HG03108 (cell line): ENCODE measurements around the gene SCN3B.

Experiments used
- ATAC-seq: cut with Tn5 transposase; IDR thresholded peaks from one replicate; pipeline ENCODE4 v1.9.1; 2021; ENCODE audit warnings: moderate library complexity; ENCODE audit not compliant: unreplicated experiment

SCN3B gene, protein sequence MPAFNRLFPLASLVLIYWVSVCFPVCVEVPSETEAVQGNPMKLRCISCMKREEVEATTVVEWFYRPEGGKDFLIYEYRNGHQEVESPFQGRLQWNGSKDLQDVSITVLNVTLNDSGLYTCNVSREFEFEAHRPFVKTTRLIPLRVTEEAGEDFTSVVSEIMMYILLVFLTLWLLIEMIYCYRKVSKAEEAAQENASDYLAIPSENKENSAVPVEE

GRCh38 chr11:123654566-123655081, at the start of gene SCN3B:
SCN3B (minus strand) TSS chr11:123654624; CDS start chr11:123653801, 823 bp downstream.
- no peak for ATAC-seq

GRCh38 chr11:123702696-123703095, 48.3 kb upstream of the SCN3B start:
- no peak for ATAC-seq

DNA sequence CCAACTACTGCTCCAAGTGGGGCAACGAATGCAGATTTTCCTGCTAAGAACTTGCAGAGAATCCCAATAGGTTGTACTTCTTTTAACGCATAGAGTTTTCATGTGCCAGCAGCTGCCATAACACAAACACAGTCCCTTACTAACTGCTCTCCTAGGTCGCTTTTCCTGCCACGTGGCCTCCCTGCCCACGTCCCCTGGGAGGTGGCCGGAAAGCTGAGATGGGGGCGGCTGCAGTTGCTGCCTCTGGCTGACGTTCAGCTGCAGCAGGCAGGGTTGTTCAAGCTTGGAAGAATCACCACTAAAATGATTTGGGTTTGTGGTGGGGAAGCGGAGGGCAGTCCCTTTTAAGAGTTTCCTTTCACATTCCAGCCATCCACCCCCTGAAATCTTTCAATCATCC, 47.7 kb upstream of the SCN3B start:
- no peak for ATAC-seq

- no peak for ATAC-seq
Measured at GRCh38 chr11:123700772-123701171, 46.3 kb upstream of the SCN3B start.

DNA sequence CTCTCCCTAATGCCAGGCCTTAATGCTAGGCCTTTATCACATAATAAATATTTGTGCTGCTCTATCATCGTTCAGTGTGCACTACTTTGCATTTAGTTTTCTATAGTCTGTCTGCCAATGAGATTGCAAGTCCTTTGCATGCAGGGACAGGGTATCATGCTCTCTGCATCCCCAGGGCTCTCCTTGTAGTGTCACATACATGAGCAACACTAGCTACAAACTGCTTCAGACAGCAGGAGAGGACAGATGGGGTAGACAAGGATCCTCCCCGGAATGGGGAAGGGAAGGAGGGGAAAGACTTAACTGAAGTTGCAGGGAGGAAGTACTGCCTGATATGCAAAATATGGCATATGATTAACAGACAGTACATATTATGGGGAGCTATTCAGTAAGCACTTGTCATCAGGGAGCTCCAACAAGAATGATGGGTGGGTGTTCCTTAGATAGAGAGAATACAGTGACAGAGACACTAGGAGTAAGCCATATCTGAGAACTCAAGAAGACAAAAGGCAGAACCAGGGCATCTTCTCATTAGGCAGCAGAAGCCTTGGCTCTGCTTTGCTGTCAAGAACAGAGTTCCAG, 44.2 kb upstream of the SCN3B start:
- no peak for ATAC-seq

GRCh38 chr11:123696183-123696582, 41.8 kb upstream of the SCN3B start:
- ATAC-seq, result no peak

GRCh38 chr11:123695231-123695630, 40.8 kb upstream of the SCN3B start:
- no peak for ATAC-seq

DNA sequence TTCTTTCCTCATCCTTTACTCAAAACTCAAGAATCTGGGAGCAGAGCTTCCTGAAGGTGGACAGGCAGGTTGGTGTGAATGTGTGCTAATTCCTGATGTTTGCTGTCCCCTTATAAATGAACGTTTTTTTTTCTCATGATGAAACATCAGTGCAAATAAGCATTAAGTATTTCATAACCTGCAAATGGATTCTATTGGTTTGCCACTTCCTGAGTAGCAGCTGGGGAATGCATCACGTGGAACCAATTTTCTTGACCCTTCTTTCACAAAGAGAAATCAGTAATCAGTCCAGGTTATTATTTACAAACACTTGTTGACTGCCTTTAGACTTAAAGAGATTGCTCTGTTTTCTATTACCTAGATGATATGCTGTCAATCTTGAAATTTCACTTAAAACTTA, 40.1 kb upstream of the SCN3B start:
- ATAC-seq, result no peak

DNA sequence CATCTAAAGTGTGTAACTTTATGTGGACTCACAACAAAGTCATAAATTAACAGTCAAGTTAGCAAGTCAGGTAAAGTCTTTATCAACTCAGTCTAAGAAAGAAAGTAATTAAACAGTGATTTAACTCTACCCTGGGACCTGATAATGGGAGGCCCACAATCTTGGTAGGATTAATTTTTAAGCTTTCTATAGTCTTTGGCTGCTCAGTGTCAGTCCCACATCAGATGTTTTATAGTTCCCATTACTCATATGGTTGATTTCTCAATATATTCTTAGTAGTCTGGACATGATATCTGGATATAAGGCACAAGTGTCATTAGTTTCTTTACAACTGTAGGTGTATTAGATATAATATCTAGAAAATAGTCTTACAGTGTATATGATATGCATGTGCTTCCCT, 38.5 kb upstream of the SCN3B start:
- no peak for ATAC-seq

- ATAC-seq, result no peak
Measured at GRCh38 chr11:123690485-123690884, 36.1 kb upstream of the SCN3B start.

- ATAC-seq, result no peak
Measured at GRCh38 chr11:123684601-123685000, 30.2 kb upstream of the SCN3B start.

- no peak for ATAC-seq
Measured at GRCh38 chr11:123683428-123684170, 29.2 kb upstream of the SCN3B start.

DNA sequence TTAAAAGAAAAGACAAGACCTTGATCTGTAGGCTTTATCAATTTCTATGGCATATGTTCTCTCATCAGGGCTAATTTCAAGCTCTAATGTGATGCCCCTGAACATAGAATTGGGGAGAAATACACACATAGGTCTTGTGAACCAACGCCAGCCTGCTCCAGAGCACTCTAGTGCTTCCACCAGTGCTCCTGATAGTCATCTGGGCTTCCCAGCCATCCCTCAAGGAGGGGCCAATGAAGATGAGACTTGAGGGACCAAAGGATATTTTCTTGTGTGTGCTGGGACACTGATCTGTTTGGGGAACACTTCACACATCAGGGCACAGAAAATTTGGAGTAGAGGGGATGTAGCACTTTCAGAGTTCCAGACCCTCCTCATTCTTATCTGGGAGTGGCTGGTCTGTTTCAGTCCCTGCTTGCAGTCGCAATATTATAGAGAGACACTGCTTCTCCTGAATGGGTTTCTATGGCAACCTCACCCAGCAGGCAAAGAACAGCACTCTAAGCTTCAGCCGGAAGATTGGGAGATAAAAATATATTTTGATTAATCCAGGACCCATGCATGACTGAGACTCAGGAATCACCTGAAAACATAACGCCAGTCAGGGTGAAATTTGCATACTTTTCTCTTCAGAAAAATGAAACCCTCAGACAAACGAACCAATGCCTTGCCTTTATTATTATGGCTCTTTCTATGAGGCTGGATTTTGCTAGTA, 28.4 kb upstream of the SCN3B start:
- ATAC-seq, result no peak

DNA sequence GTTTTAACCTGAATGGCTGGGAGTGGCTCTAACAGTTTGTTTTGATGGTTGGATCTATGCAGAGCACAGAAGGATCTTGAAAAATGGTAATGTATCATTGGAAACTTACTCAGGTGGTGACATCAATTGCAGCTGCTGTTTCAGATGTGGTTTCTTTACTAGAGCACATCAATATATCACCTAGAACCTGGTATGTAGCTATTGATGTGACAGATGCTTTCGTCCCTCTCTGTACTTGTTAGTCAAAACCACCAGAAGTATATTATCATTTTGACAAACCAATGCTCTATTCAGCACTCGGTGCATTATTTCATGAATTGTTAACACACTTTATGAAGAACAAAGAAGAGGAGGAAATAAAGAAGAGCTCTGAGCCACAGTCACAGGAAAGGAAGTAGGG, 26.6 kb upstream of the SCN3B start:
- ATAC-seq, result no peak

DNA sequence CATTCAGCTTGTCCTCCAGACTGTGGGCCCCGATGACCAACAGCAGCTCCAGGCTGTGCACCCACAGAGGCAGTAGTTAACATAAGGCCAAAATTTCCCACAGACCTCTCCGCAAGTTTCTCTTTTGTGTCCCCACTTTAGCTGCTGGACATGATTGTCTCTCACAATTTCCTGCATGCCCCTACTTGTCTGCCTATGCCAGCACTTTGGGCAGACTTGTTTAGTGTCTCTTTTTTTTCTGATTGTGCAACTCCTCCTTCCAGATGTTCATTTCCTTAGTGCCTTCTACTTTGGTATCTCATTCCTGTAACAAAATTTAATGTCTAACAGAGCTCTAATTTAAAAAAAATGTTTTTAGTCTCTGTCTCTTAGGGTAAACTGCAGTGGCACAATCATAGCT, 23.8 kb upstream of the SCN3B start:
- ATAC-seq, result no peak

DNA sequence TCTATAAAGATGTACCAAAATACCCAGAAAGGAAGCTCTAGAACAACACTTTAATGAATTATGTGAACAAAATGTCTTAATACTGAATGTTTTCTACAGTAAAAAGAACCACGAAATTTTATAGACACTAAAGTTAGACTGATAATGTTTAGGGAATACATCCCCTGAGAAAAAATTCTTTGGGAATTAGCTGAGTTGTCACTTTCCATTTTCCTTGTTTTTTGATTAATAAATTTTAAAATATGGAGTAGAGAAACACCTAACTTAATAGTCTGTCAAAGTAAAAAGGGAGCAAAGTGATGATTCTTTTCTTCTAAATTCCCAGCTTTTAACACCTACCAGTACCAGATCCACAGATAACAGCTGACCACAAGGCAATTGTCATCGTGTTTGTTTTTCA, 23.1 kb upstream of the SCN3B start:
- ATAC-seq, result no peak

DNA sequence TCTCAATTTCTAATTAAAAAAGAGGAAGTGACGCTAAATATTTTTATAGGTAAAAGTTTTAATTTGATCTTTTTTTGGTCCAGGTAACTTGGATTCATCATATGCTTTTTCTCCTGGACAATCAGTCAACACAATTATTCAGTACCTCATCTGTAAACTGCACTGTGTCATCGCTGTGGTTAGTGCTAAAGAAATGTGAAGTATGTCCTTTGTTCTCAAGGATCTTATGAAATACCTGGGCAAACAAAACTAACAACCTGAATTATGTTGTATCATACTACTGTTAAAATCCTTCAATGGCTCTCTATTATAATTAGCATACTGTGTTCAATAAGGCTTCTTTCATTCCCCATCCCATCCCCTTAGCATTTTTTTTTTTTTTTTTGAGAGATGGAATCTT, 19.9 kb upstream of the SCN3B start:
- no peak for ATAC-seq

DNA sequence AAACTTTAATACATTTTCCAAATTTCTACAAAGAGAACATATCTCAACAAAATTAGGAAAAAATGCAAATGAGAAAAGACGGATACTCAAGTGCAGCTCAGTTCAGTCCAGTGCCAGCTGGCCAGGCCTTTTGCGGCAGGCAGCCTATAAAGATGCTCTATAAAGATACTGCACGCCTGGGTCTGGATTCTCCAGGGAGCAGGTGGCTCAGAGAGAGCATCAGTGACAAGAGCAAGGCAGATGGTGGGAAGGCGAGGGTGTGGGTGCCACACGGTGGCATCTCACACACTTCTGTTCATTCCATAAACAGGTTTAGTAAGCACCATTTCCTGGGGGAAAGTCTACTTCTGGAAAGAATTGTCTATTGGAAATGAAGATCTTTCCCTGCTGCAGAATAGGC, 18.1 kb upstream of the SCN3B start:
- no peak for ATAC-seq

DNA sequence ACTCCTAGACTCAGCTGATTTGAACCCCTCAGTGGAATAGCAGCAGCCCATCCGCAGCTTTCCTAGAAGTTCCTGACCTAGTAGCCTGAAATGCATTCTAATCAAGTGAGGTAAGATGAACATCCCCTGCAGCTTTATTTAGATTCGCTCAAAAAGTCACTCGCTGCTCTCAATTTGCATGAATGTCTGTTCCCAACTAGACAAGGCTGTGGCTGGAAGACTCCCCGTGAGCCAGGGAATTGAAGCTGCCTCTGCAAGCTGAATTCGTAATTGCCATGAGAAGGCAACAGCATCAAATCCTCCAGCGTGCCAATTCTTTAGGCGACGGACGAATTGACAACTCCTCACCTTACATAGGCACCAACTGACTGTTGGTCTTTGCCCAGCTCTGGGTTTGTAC, 17.1 kb upstream of the SCN3B start:
- ATAC-seq, result no peak

DNA sequence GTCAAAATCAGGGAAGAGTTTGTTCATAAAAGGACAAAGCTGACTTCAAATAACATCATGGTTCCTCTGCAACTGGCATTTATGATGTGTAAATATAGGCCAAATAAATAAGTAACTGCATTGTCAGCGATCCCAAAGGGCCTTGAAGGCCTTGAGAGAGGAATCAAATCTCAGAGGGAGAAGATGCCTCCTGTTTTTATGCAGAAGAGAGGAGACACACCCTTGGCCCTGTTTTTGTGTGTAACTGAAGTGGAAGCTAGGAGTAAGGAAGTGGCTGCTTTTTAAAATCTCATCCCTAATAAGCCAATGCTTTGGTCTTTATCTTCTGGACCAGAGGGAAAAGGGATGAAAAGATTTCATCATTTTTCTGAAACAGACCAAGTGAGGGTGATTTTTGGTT, 15.7 kb upstream of the SCN3B start:
- ATAC-seq, result no peak

DNA sequence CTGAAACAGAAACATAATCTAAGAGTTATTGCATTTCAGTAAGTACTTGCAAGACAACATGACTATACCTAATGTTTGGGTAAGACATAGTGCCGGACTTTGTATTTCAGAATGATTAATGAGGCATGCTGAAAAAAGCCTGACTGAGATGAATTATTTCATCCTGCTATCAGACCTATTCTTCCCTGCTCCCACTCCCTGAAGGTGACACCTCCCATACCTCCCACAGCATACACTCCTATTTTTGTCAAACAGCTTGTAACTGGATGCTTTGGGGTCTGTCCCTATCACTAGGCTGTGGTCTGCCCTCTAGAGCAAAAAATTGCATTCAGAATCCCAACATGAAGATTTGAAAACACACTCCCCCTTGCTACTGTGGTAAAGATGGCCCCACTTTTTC, 10.9 kb upstream of the SCN3B start:
- ATAC-seq, result no peak

DNA sequence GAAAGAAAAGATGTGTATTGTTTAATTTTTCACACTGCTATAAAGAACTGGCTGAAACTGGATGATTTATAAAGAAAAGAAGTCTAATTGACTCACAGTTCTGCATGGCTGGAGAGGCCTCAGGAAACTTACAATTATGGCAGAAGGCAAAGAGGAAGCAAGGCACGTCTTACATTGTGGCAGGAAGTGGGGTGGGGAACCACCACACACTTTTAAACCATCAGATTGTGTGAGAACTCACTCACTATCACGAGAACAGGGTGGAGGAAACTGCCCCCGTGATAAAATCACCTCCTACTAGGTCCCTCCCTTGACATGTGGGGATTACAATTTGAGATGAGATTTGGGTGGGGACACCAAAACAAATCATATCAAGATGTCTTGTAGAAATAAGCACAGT, 5.5 kb upstream of the SCN3B start:
- peak; percentile 82 for ATAC-seq
